GM10266 (cell line): ENCODE data around the gene HS2ST1.

Experiments
- DNase-seq: peaks from one replicate; pipeline ENCODE4 v3.0.0; 2012; ENCODE audit errors: extremely low spot score
- TF ChIP-seq, protein P1 (sequence below): IDR thresholded peaks from 2 replicates; pipeline ENCODE4 v1.5.1; 2012; ENCODE audit warnings: mild to moderate bottlenecking, low read depth; ENCODE audit not compliant: control insufficient read depth, insufficient read depth; ENCODE audit errors: missing control alignments

Gene HS2ST1

GRCh38 chr1:86925742-86926141 is 11.3 kb downstream of the HS2ST1 start:
- DNase-seq: no peak
- TF ChIP-seq, protein P1, sequence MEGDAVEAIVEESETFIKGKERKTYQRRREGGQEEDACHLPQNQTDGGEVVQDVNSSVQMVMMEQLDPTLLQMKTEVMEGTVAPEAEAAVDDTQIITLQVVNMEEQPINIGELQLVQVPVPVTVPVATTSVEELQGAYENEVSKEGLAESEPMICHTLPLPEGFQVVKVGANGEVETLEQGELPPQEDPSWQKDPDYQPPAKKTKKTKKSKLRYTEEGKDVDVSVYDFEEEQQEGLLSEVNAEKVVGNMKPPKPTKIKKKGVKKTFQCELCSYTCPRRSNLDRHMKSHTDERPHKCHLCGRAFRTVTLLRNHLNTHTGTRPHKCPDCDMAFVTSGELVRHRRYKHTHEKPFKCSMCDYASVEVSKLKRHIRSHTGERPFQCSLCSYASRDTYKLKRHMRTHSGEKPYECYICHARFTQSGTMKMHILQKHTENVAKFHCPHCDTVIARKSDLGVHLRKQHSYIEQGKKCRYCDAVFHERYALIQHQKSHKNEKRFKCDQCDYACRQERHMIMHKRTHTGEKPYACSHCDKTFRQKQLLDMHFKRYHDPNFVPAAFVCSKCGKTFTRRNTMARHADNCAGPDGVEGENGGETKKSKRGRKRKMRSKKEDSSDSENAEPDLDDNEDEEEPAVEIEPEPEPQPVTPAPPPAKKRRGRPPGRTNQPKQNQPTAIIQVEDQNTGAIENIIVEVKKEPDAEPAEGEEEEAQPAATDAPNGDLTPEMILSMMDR: no peak

- no peak for DNase-seq
- TF ChIP-seq, protein P1: no peak
Measured at GRCh38 chr1:86926883-86927282, 12.4 kb downstream of the HS2ST1 start.

DNA sequence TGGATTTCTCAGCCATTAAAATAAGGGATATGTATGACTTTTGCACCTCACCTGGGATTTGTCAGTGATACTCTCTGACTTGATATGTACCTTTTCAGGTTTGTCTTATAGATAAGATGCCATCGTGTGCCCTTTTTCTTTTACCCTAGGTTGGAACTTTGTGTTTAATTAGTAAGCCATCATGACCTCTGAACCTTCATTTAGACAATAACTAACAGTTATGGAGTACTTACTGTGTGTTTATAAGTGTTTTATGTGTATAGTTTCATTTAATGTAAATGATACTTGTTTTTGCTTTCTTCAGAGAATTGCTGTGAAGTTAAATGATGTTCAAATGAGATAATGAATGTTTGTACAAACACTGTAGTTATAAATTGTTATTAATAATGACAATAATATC is 14.4 kb downstream of the HS2ST1 start:
- no peak for DNase-seq
- TF ChIP-seq, protein P1: no peak

DNA sequence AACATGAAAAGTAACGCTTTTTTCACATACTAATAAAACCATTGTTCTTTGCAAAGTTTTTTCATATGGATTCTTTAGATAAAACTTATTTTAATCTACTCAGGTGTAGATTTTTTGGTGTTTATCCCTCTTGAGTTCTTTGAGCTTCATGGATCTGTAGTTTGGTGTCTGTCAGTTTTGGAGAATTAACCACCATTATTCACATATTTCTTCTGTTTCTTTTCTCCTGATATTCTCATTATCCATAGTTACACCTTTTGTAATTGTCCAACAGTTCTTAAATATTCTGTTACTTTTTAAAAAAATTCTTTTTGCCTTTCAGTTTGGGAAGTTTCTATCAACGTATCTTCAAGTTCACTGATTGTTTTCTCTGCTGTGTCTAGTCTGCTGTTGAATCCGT is 18.6 kb downstream of the HS2ST1 start:
- TF ChIP-seq, protein P1: no peak
- DNase-seq: no peak

DNA sequence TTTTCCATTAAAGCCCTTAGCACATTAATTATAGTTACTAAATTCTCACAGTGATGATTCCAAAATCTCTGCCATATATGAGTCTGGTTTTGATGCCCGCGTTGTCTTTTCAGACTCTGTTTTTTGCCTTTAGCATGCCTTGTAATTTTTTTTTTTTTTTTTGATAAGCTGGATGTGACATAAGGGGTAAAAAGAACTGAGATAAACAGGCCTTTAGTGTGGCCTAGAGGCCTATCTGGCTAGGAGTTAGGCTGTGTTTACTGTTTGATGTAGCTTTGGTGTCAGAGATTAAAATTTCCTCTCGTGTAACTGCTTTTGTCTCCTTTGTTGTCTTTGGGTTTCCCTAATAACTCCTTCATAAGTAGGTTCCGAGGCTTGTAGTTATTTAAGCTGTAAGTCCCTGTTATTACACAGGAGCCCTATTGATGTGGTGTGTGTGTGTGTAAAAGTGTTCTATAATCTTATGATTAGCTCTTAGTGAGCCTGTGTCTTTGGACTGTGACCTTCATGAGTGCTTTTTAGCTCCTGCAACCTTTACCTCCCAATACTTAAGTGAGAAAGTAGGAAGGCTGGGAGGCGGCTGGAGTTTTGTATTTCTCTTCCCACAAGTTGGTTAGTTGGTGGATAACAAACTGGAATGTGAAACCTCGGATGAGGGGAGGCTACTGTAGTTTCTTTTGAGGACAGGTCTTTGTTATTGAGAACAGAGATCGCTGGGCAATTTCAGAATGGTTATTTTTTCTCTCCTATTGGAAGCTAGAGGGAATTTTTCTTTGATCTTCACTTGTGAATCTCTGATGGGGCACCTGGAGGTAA is 19.3 kb downstream of the HS2ST1 start:
- TF ChIP-seq, protein P1: no peak
- DNase-seq: no peak

DNA sequence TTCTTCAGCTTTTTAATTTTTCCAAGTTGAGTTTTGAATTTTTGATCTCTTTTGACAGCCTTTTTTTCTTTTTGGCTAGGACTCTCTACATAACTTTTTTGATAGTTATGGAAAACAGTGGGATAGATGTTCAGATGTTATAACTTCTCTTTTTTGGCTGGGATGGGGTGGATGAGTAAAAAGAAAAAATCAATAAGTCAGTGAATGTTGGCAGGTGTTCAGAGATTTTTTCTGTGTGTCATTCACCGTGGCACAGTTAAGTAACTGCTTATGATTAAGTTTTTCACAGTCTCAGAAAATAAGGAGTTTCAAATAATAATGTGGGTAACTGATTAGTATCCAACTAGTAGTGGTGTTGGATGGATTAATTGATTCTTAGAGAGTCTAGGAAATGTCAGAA is 24.0 kb downstream of the HS2ST1 start:
- DNase-seq: no peak
- TF ChIP-seq, protein P1: no peak

DNA sequence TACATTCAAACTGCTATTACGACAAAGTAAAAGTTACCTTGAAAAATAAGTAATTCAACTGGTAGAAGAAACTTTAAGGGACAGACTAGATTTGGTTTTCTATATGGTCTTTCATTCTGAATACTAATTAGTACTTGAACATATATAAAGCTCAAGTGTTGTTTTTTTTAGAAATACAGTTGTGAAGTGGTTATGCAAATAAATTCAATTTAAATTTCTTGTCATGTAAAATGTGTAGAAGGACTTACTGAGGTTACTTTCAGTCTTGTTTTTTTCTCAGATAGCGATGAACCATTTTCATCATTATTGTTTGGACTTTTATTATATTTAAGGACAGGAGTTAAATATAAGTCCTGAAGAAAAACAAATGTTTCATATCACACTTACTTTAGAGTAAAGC is 24.4 kb downstream of the HS2ST1 start:
- TF ChIP-seq, protein P1: no peak
- DNase-seq: no peak
